ENCODE data around the gene OLIG3.

The OLIG3 gene

GRCh38 chr6:137495703-137496336, 1.6 kb upstream of the OLIG3 start:
- DNase-seq (ENCODE audit: low read depth): no peak

- DNase-seq (ENCODE audit: low read depth): no peak
These were observed 951 bp upstream of the OLIG3 start for GRCh38 chr6:137494988-137495702.

GRCh38 chr6:137493218-137494038, 766 bp downstream of the OLIG3 start:
- DNase-seq (ENCODE audit: low read depth): no peak

- no peak for DNase-seq (ENCODE audit: low read depth)
These were observed 1.6 kb downstream of the OLIG3 start for GRCh38 chr6:137492289-137493217.

GRCh38 chr6:137491478-137491877, 2.7 kb downstream of the OLIG3 start:
- no peak for DNase-seq (ENCODE audit: low read depth)

- no peak for DNase-seq (ENCODE audit: low read depth)
These were observed 3.2 kb downstream of the OLIG3 start for GRCh38 chr6:137490961-137491360.

GRCh38 chr6:137490006-137490905, 3.9 kb downstream of the OLIG3 start:
- no peak for DNase-seq (ENCODE audit: low read depth)

GRCh38 chr6:137489046-137490005, 4.9 kb downstream of the OLIG3 start:
- no peak for DNase-seq (ENCODE audit: low read depth)

- DNase-seq (ENCODE audit: low read depth): no peak
These were observed 5.8 kb downstream of the OLIG3 start for GRCh38 chr6:137488150-137489045.

GRCh38 chr6:137487869-137488149, 6.4 kb downstream of the OLIG3 start:
- DNase-seq (ENCODE audit: low read depth): no peak

GRCh38 chr6:137487181-137487868, 6.9 kb downstream of the OLIG3 start:
- no peak for DNase-seq (ENCODE audit: low read depth)

- no peak for DNase-seq (ENCODE audit: low read depth)
These were observed 7.8 kb downstream of the OLIG3 start for GRCh38 chr6:137486416-137486815.

- DNase-seq (ENCODE audit: low read depth): no peak
These were observed 13.8 kb downstream of the OLIG3 start for GRCh38 chr6:137480431-137480830.

GRCh38 chr6:137475103-137475502, 19.1 kb downstream of the OLIG3 start:
- no peak for DNase-seq (ENCODE audit: low read depth)

GRCh38 chr6:137473598-137473997, 20.6 kb downstream of the OLIG3 start:
- DNase-seq (ENCODE audit: low read depth): no peak

GRCh38 chr6:137472641-137473137, 21.5 kb downstream of the OLIG3 start:
- DNase-seq (ENCODE audit: low read depth): no peak

GRCh38 chr6:137471986-137472385, 22.2 kb downstream of the OLIG3 start:
- no peak for DNase-seq (ENCODE audit: low read depth)

GRCh38 chr6:137471497-137471896, 22.7 kb downstream of the OLIG3 start:
- no peak for DNase-seq (ENCODE audit: low read depth)

Data from activated gamma-delta T cell treated with anti-CD3 and anti-CD28 coated beads, Interleukin-2, amount 50 U/mL, for 16 hours (primary cell).